ENCODE results near the gene ARPC1B.

- TF ChIP-seq CTCF (IDR thresholded peaks at IDR 0.05): no peak
- TF ChIP-seq POLR2A (IDR thresholded peaks at IDR 0.05): no peak
Observed at GRCh38 chr7:99357701-99358490, 16.6 kb upstream of the ARPC1B start.
